Endometrium (tissue), 2 donors: ENCODE data around the gene TBX20.

Source experiments
- FAIRE-seq: peaks from 2 replicates; lab custom pipeline; 2012; peaks lifted over from hg19 to GRCh38; lab: Jason Lieb, UNC
- donor health status: control.
- donor health status: control.

Gene TBX20, protein sequence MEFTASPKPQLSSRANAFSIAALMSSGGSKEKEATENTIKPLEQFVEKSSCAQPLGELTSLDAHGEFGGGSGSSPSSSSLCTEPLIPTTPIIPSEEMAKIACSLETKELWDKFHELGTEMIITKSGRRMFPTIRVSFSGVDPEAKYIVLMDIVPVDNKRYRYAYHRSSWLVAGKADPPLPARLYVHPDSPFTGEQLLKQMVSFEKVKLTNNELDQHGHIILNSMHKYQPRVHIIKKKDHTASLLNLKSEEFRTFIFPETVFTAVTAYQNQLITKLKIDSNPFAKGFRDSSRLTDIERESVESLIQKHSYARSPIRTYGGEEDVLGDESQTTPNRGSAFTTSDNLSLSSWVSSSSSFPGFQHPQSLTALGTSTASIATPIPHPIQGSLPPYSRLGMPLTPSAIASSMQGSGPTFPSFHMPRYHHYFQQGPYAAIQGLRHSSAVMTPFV

DNA sequence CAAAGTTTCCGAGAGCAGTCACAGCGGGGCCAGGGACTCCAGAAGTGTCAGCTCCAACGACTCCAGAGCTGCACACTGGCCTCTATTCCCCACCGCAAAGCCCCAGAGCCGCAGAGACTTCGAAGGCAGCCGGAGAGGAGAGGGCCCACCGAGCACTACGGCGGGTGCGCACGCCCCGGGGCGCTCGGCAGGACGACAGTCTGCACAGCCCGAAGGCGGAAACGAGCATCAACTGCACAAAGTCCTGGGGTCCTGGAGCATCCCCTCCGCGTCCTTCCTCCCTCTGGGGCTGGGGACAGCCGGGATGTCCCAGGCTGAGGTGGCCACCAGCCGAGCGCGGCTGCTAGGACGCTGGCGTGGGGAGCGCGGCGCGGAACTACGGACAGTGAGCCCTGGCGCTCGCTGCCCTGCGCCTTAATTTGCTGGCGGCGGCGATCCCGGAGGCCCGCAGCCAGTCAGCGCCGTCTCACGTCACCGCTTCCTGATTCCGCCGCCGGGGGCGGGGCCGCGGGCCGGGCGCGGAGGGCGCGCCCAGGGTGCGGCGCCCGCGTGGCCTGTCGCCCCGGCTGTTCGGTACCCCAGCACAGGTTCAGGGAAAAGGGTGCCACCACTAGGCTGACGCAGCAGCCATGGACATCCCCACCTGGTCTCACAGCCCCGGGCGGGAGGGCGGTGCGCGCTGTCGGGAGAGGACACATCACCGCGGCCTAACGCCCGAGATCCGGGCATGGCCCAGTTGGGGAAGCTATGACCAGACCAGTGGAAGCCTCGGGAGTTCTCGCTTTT is at the start of gene TBX20:
Gene TBX20 (minus strand): TSS at position 391 of the 786 bp plus-strand sequence. CDS start 480 bp downstream, outside the sequence.
- no peak for FAIRE-seq

DNA sequence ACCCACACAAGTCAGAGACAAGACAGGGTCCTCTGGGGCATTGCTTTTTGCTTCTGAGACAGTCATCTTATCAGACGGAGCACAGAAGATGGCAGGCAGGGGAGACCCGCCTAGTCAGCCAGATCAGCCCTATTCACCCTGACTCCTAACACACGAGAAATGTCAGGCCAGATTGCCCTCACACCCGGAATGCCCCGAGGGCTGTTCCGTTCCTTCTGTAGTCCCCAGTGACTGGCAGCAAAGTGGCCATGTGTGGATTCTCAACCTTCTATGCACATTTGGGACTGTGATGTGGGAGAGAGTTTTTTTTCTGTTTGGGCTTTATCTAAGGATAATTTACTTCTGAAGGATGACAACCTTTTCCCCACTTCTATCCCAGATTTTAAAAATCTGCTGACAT is 35.5 kb upstream of the TBX20 start:
- FAIRE-seq: no peak

DNA sequence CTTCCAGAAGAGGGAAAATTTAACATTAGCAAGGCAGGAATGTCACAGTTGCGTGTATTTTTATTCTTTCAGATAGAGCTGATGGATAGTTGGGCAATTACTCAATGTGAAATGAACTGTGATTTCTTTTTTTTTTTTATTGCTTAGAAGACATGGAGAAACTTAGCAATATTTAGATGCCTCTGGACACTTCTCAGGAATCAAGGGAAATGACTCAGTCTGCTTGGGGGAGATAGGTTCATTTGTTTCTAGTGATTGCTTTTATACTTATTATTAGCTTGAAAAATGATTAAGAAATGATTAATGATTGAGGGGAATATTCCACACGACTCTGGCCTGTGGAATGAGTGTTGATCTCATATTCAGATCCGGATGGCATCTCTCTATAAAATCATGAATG is 33.1 kb upstream of the TBX20 start:
- no peak for FAIRE-seq

DNA sequence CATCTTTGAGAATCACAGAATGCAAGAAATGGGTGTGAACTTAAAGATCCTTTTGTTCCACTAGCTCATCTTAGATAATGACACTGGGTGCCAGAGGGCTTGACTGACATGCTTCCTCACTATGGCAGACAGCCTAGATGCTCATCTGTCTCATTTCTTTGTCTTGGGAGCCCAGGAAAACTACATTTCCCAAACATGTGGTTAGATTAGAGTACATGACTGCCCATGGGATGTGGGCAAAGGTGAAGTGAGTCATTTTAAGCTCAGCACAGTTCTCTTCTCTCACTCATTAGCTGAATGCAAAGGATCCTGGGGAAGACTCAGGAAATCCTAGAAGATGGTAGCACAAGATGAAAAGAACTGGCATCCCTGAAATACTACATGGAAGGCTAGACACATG is 32.5 kb upstream of the TBX20 start:
- FAIRE-seq: no peak

DNA sequence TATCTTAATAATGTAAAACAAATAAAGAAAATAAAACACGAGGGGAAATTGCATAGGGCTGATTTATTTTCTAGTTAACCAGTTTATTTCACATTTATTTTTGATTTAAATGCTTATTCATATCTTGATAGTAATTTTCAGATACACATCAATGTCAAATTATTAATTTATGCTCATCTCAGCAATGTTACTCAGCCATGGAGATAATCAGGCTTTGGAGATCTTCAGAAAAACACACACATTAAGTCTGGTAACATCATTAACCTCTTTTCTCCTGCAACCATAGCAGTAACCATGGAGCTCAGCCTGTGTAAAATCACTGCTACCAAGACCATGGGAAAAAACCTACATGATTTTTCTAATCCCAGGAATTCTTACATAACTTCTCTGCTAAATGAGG is 31.9 kb upstream of the TBX20 start:
- FAIRE-seq: no peak

DNA sequence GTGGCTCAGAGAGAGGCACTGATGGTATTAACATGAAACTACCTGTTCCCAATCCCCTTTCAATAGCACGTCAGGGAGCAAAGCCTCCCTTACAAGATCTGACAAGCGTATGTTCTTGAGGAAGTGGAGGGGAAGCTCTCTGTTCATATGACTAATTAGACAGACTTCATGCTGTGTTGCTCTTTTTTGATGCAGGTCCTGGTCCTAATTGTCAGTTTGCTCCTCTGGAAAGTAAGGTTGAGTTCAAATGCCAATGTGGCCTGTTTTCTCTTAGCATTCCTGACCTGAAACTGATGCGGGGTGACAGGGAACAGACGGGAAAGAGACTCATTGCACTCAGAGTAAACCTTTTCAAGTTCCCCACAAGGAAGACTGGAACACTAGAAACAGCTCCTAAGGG is 27.0 kb upstream of the TBX20 start:
- no peak for FAIRE-seq

DNA sequence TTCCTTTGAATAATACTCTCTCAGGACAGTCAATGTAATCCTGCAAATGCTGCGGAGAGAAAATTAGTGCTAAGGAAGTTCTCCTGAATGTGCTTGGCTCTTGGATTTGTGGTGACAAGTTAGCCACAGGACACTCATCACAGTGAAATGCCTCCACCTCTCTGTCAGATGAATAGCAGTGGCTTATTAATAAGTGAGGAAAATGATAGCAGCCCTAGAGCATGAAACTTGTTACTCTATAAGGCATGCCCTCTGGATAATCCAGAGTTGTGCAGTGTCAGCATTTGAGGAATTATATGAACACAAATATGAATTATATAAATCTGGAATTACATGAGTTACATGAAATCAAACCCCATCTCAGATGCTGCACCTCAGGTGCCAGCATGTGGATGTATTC is 23.5 kb upstream of the TBX20 start:
- FAIRE-seq: no peak

DNA sequence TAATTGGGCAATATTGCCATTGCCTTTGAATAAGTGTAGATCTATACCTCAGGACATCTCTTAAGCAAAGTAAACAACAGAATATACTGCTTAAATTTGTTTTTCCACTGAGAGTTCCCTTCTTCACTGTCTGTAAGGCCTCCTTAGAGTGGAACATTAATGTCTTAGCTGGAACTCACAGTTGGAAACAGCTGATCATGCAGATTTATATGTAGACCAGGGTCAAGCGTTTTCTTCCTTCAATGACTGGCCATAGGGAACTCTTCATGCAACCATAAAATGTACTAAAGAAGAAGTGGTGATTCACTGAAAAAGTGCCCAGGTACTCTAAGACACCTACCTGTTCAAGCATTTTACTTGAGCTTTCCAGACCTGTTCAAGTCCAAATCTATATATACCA is 18.3 kb upstream of the TBX20 start:
- FAIRE-seq: no peak

DNA sequence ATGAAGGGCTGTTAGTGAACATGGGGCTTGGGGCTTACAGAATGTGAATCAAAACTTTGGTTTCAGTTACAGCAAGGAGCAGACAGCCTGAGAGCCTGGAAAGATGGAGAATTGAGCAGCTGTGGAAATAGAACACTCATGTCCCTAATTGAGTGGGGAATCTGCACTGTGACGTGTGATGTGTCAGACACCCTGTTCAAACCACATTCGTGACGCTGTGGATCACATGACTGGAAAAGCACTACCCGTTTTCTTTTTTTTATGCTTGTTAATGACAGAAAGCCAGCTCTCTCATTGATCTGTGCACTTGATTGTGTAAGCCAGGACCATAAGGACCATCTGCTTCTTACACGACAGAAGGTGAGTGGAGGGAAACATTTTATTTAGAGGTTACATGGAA is 15.1 kb upstream of the TBX20 start:
- FAIRE-seq: no peak

DNA sequence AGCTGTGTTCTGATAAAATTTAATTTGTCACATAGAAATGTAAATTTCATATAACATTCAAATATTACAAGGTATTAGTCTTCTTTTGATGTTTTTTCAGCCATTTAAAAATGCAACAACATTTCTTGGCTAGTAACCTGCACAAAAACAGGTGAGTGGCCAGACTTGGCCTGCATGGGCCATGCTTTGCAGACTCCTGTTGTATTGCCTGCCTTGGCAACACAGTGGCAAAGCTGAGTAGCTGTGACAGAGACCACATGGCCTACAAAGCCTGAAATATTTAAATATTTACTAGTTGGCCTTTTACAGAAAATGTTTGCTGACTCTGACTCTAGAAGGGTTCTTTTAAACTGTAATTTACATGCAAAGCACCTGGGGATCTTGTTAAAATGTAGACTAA is 13.5 kb upstream of the TBX20 start:
- no peak for FAIRE-seq

DNA sequence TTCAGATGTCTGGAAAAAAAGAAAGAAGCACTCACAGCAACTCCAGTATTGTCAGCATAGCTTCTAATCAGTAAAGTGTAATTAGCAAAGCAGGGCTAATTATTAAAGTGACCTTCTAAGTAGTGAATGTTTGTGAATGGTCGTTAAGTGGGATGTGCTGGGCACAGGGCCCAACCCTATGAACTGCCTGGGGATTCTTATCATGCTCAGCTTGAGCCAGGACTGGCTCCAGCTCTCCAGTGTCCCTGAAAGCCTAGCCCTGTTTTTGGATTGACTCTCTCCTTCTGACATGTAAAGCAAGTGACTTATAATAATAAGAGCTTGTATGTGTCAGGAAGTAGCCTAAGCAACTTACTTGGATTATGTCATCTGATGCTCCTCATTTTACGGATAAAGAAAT is 9.5 kb upstream of the TBX20 start:
- no peak for FAIRE-seq

DNA sequence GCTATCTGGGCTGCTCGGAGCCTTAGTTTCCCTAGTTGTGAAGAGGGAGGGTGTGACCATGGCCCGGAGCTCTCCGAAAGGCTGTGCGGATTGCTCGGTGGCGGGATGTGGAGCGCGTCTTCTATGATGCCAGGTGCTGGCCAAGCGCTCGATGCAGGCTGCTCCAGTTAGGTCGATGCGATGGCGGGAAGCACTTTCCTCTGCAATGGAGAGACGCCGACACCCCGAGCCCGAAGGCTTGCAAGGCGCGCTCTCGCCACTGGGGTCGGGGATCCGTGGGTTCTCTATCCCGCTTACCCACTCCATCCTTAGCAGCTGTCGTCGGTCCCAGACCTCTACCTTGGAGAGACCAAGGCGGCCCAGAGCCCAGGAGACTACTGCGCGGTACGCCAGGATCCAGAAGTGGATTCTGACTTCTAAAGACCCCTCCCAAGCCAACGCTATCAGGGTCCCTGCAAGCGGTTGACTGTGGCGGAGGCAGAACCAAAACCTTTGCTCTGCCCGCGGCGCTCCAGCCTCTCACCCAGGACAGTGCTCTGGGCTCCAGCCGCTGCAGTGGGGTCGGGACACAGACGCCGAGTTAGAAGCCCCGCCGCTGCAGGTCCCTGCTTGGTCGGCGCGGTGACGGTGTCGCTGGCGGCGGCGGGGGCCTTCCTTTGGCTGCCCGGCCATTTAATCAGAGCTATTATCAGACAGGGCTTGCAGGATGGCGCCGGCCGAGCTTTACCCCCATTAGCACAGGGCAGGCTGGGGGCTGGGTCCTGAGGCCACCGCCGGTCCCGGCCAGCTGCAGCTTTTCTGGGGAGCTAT is 7.8 kb upstream of the TBX20 start:
- no peak for FAIRE-seq

DNA sequence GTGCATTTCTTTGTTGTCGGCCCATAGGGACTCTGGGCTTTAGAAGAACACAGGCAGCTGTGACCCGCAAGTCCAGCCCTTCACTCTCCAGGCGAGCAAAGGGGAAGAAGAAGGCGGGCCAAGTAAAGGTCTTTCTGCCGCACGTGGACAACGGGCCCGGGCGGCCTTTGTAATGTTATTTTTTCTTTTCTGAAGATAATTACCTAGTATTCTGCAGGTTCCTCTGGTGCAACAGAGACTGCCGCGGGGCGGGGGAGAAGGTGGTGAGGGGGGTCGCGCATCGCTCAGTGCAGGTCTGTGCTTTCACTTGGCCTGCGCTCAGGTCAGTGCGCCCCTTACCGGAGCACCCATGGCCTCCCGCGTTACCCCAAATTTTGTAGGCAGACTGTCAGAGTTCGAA is 7.1 kb upstream of the TBX20 start:
- no peak for FAIRE-seq

DNA sequence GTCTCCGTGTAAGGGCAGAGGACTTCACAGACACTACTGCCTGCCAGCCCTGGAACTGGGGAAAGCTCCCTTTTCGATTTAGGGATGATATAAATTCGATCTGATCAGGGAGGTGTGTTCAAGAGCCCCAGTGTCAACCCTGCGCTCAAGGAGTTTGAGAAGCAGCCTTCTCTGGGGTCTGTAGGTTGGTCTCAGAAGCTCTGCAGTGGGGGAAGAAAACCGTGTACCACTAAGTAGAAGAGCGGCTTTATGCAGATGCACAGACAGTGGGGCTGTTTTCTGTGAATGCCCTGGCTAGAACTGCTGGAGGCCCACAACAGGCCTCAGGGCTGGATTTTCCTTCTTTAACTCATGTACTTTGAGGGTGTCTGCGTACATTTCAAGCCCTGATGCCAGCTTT is 6.3 kb upstream of the TBX20 start:
- FAIRE-seq: no peak

DNA sequence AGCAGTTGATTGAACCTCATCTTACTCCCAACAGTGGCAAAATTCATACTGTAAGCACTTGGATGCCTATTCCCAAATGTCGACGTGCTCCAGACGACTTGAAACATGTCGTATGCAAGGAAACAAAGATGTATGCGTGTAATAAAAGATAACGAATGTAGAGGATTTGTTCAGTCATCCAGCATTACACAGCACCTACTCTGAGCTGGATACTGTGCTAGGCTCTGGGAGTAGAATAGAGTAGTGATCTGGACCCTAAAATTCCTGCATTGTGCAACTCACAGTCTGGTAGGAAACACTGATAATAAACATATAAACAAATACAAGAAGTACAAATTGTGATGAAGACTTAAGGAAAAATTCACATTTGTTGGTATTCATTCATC is 5.6 kb upstream of the TBX20 start:
- no peak for FAIRE-seq

DNA sequence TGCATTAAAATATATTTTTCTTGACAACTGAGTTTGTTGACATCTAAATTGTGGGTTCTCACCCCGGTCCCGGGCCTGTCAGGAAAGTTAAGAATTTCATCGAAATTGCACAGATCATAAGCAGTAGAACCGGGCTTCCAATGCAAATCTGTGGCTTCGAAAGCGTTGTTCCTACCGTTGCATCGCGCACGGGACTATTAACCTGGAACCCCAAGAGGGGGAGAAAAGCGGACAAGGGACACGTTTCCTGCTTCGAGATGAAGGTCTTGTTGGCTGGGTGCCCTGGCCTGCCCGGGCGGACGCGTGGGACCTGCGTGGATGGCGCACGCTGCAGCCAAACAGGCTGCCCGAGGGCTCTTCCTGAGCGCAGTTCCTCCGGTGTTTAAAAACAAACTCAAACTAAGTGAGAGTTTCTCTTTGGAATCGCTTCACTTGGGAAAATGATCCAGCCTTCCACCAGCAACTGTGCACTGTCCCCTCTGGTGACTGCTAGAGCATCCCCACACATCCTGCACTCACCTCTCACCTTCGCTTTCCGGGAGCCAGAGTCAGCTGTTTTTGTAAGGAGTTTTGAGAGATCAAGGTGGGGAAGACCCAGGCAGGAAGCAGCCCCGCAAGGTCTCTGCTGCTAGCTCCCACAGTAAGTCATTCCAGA is 5.1 kb upstream of the TBX20 start:
- FAIRE-seq: no peak

DNA sequence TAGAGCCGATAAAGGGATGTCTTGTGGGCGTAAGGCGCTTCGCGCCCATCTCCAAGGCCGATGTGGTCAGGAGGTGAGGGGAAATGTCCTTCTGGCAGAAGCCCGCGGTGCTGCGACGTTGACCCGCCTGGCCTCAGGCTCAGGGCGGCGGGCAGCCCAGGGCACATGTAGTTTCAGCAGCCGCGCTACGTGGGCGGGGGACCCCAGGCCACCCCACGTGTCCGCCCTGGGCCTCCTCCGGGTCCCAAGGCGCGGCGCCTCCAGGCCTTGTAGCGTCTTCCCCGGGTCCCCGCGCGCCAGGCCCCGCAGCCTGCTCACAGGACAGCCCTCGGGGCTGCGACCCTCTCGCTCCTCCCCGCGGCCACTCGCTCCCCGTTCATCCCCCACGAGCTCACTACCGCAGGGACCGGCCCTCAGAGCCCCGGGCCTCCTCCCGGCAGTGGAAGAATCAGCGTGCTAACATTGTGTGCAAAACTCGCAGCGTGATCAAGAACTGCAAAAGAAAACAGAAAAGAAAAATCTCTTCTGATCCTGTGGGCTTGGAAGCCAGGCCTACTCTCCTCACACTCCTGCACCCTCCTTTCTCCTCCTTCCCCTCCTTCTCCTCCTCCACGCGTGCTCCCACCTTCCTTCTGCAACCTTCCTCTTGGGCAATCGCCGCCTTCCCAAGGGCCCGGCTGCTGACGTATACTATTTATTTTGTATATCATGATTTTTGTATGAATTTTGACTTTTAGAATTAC is 4.4 kb upstream of the TBX20 start:
- no peak for FAIRE-seq

DNA sequence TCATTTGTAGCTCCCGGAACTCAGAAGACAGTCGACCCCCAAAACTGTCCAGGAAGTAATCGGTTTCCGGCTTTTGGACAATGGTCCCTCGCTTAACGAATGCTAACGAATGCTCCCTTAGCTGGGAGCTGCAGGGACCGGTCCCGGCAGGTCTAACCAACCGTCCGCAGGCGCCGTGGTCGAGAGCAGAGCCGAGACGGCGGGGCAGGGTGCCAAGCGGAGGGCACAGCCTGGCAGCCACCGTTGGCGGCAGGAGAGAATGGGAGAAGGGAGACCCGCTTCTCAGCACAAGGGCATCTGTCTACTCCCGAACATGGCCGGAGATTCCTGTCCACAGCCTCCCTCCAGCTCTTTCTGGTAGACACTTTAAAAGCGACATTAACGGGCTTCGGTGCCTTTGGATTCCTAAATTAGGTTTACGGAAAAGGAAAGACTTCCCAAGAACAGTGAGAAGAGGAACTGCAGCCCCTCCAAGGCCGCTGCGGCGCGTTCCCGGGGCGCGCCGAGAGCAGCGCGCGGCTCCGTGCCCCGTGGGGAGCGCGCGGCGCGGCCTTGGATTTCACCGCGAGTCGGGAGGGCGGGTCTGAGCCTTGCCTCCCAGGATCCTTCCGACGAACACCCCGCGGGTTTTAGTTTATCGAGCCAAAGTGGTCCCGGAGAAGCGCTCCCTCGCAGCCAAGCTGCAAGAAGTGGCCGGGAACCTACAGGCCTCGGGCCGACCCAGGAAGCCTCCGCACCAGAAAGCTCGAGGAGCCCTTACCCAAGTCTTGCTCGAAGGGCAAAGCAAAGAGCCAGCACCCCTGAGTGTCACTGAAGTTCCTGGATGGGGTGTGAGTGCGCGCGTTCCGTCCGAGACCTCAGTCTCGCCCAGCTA is 3.6 kb upstream of the TBX20 start:
- FAIRE-seq: no peak

DNA sequence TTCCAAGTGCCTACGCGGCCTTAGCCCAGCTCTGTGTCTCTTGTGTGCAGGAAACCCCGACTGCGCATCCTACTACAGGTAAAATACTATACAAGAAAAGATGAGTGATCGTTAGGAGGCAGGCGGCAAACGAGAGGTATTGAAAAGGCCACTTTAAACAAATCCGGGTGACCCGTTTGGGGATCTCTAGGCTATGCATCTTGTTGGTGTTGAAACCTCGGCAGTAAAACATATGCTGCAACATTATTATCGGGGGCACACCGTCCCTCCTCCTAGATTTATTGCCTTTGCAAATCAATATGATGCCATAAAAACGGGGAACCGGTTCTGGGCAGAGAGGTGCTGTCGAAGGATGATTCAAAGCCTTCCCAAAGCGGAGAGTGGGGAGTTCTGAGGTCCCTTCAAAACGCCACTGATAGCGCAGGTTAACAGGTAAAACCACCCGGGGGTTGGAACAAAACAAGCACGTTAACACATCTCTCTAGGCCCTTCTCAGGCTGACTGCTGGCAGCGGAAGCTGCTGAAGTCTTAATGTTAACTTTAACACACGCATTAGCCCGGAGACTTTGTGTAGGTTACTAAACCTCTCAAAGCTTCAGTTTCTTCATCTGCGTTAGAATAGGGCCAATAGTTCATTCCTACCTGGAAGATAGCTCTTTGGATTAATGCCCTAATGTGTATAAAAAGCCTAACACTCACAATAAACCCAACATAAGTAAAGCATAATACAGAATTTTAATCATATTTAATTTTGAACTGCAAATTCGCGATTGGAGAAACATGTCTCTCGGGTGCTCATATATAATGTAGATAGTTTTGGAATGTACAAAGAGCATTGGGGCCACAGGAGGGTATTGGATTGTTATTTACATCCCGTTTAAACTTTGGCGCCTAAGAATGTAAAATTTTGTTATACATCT is 2.6 kb upstream of the TBX20 start:
- FAIRE-seq: no peak
